Activated naive CD8-positive, alpha-beta T cell treated with anti-CD3 and anti-CD28 coated beads, Interleukin-2, amount 50 U/mL, for 24 hours (primary cell): ENCODE results near the gene TTLL11.

Source experiments
- ATAC-seq: fragments of 150-1000 bp; cut with Tn5 transposase; one replicate; pipeline ENCODE4 v1.10.0; 2021
- DNase-seq: peaks from one replicate; pipeline ENCODE4 v3.0.0; 2021
- H3K27ac Mint-ChIP-seq: one replicate; pipeline ENCODE4 v1.8.0; 2021; ENCODE audit warnings: mild to moderate bottlenecking, mixed read lengths
- H3K27me3 Mint-ChIP-seq: one replicate; pipeline ENCODE4 v1.8.0; 2021; ENCODE audit warnings: mixed read lengths
- H3K36me3 Mint-ChIP-seq: one replicate; pipeline ENCODE4 v1.8.0; 2021; ENCODE audit warnings: low read depth, mixed read lengths
- H3K4me1 Mint-ChIP-seq: one replicate; pipeline ENCODE4 v1.8.0; 2021; ENCODE audit warnings: mixed read lengths
- H3K4me3 Mint-ChIP-seq: one replicate; pipeline ENCODE4 v1.8.0; 2021; ENCODE audit warnings: mild to moderate bottlenecking, moderate library complexity, mixed read lengths
- H3K9me3 Mint-ChIP-seq: one replicate; pipeline ENCODE4 v1.8.0; 2021; ENCODE audit warnings: mixed read lengths

TTLL11 gene

GRCh38 chr9:121861501-121862180 is 231.5 kb downstream of the TTLL11 start:
- Mint-ChIP-seq H3K27me3 (no peaks in the 10 kb centered on the region), H3K9me3 (no peaks in the 10 kb centered on the region), H3K4me3 (no peak overlapping the region), H3K36me3 (no peaks in the 10 kb centered on the region), H3K4me1 (no peaks in the 10 kb centered on the region), H3K27ac (no peak overlapping the region)
- ATAC-seq (no peak), DNase-seq (no peak)

DNA sequence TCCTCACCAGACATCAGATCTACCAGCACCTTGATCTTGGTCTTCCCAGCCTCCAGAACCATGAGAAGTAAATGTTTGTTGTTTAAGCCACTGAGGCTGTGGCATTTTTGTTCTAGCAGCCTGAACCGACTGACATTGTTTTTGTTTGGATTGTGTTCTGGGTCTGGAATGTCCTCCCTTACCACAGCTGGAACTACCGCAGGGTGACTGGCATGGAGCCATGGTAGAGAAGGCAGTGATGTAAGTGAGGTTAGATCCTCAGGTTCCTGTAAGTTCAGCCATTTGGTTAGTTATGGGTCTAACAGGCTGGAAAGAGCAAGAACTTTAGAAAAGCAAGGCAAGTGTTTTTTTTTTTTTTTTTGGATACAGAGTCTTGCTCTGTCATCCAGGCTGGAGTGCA is 232.4 kb downstream of the TTLL11 start:
- Mint-ChIP-seq H3K27ac (no peak overlapping the region), H3K4me1 (no peaks in the 10 kb centered on the region), H3K36me3 (no peaks in the 10 kb centered on the region), H3K9me3 (no peaks in the 10 kb centered on the region), H3K4me3 (no peak overlapping the region), H3K27me3 (no peaks in the 10 kb centered on the region)
- ATAC-seq: no peak
- DNase-seq: no peak

DNA sequence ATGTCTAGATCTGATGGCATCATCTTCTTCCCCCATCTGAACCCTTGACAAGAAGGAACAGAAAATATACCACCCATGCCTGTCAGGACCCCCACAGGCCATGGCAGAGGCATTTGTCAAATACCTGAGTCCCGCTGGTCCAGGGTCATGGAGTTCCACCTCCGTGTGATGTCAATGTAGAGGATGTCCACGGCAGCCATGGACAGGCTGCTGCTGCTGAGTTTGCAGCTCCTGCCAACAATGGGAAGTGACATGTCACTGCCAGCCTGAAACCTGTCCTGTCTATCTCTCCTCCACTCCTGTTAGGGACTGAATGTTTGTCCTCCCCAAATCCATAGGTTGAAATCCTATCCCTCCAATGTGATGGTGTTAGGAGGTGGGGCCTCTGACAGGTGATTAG is 232.9 kb downstream of the TTLL11 start:
- no peak for ATAC-seq
- Mint-ChIP-seq H3K36me3 (no peaks in the 10 kb centered on the region), H3K9me3 (no peaks in the 10 kb centered on the region), H3K4me1 (no peaks in the 10 kb centered on the region), H3K27me3 (no peaks in the 10 kb centered on the region), H3K4me3 (no peak overlapping the region), H3K27ac (no peak overlapping the region)
- DNase-seq: no peak

- DNase-seq: no peak
- Mint-ChIP-seq H3K36me3 (no peaks in the 10 kb centered on the region), H3K27me3 (no peaks in the 10 kb centered on the region), H3K27ac (no peak overlapping the region), H3K4me3 (no peak overlapping the region), H3K9me3 (no peaks in the 10 kb centered on the region), H3K4me1 (no peaks in the 10 kb centered on the region)
- no peak for ATAC-seq
Measured at GRCh38 chr9:121859646-121860045, 233.5 kb downstream of the TTLL11 start.

DNA sequence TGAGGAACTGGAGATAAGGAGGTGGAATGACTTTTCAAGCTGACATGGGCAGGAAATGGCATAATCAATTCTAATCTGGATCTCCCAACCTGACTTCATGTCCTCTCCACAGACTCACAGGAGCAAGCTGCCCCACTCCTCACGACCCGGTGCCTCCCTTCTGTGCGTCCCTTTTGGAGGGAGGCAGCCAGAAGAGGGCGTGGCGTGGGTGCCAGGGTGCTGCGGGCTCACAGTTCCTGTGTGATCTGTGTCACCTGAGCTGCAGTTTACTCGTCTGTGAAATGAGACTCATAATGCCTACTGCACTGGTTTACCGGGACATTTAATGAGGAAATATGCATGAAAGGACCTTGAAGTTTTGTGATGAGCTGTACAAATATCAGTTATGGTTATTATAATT is 234.3 kb downstream of the TTLL11 start:
- Mint-ChIP-seq H3K27me3 (no peaks in the 10 kb centered on the region), H3K4me3 (no peak overlapping the region), H3K4me1 (no peaks in the 10 kb centered on the region), H3K27ac (no peak overlapping the region), H3K9me3 (no peaks in the 10 kb centered on the region), H3K36me3 (no peaks in the 10 kb centered on the region)
- ATAC-seq (no peak), DNase-seq (no peak)

DNA sequence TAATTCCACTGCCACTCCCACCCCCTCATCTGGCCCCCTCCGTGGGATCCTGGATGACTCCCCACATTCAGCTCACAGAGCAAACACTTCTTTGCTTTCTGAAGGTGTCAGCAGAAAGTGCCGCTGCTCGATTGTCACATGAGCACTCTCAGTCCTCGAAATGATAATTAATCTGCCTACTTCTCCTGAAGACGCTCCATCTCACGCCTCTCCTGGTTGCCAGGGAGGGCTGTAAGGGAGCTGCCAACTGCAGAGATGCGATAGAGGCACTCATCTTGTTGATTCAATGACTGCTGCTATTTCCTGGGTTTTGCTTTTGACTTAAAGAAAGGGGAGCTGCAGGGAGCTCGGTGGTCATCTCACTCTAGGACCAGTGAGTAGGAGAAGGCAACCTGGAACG is 235.2 kb downstream of the TTLL11 start:
- Mint-ChIP-seq H3K9me3 (no peaks in the 10 kb centered on the region), H3K4me1 (no peaks in the 10 kb centered on the region)
- no peak for ATAC-seq

DNA sequence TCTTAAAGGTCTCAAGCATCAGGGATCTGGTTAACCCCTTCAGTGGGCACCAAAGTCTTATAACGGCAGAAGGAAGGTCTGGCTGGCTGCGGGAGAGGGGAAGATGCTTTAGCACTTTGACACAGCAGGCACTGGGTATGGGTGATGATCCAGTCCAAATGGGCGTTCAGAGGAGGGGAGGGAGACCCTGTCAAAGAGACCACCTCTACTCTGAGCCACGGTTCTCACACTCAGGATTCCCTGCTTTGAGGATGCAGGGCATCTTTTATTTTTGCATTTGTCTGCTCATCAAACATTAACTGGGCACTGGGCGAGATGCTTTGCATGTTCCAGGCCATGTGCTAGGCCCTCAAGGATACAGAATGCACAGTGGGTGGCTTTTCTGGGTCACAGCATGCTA is 237.6 kb downstream of the TTLL11 start:
- no peak overlapping the region for H3K4me3 Mint-ChIP-seq
- DNase-seq (no peak), ATAC-seq (no peak)
- H3K9me3 Mint-ChIP-seq: no peaks in the 10 kb centered on the region
- no peaks in the 10 kb centered on the region for H3K4me1 Mint-ChIP-seq
- no peaks in the 10 kb centered on the region for H3K27me3 Mint-ChIP-seq
- no peak overlapping the region for H3K27ac Mint-ChIP-seq
- H3K36me3 Mint-ChIP-seq: no peaks in the 10 kb centered on the region

More for the DNA sequence above, 235.2 kb downstream of the TTLL11 start:
- Mint-ChIP-seq H3K36me3 (no peaks in the 10 kb centered on the region), H3K4me3 (no peak overlapping the region), H3K27me3 (no peaks in the 10 kb centered on the region), H3K27ac (no peak overlapping the region)
- DNase-seq: no peak

- Mint-ChIP-seq H3K27ac (no peak overlapping the region), H3K36me3 (no peaks in the 10 kb centered on the region), H3K9me3 (peaks cover 9% of the 10 kb centered on the region), H3K4me3 (no peak overlapping the region), H3K4me1 (no peaks in the 10 kb centered on the region), H3K27me3 (no peaks in the 10 kb centered on the region)
- DNase-seq (no peak), ATAC-seq (no peak)
Measured at GRCh38 chr9:121853617-121854395, 239.3 kb downstream of the TTLL11 start.

DNA sequence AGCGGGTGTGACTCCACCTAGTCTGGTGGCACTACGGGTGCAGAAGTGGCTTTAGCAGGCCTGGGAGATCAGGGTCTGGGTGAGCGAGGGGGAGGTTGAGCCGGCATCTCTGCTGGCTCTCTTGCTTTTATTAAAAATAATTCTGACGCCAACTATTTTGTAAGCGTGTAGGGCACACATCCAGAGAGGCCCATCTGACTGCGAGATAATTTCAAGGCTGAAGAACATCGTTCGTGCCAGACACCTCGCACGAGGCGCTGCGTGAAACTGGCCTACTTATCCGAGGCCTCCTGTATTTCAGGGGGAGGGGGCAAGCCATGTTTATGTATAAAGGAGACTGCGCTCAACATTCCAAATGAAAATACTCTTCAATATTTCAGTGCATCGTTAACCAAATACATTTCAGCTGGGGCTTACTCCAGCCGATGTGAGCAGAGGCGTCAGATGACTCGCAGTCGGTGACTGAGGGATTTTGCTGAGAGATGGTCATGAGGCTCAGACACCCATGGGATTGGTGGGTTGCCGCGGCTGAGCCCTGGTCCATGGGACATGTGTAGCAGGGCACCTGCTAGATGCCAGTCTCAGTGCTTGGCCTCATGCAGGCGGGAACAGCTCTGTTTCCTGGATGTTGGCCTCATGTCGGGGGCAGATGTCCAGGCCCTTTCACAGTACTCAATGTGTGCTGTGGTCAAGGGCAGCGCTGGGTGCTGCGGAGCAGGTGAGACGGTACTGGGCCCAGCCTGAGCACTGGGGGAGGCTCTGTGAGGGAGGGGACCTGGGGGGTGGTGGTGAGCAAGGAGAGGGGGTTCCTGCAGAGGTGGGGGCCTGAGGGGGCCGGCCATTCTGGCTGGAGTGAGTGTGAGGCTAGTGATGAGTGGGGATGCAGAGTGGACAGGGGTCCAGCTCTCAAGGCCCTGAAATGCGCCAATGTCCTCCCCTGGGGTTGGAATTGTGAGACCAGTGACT is 240.2 kb downstream of the TTLL11 start:
- no peaks in the 10 kb centered on the region for H3K4me1 Mint-ChIP-seq
- DNase-seq: no peak
- H3K4me3 Mint-ChIP-seq: no peak overlapping the region
- H3K36me3 Mint-ChIP-seq: no peaks in the 10 kb centered on the region
- peaks cover 12% of the 10 kb centered on the region for H3K9me3 Mint-ChIP-seq
- H3K27ac Mint-ChIP-seq: no peak overlapping the region
- ATAC-seq: peak; percentile 24
- H3K27me3 Mint-ChIP-seq: no peaks in the 10 kb centered on the region

- Mint-ChIP-seq H3K4me3 (no peak overlapping the region), H3K27ac (no peak overlapping the region), H3K36me3 (no peaks in the 10 kb centered on the region), H3K4me1 (no peaks in the 10 kb centered on the region), H3K27me3 (no peaks in the 10 kb centered on the region), H3K9me3 (peaks cover 12% of the 10 kb centered on the region)
- DNase-seq (no peak), ATAC-seq (no peak)
Measured at GRCh38 chr9:121852241-121852640, 240.9 kb downstream of the TTLL11 start.

DNA sequence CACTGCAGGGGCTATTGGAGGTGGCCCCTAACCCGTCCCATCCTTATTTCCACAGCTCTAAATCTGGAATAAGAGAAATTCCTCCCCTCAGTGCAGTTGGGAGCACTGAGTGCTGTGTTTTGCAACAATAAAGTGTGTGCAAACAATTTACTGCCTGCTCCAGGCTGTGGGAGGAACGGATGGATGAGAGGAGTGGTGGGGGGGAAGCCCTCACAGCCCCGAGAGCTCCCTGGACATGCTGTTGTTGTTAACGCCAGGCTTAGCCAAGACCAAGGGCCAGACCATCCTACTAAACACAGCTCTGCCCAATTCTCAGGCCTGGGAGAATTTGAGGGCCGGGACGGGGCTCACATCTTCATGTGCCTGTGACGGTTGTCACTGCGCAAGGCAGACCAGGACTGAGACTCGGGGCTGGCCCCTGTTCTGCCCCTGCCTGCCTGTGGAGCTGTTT is 241.4 kb downstream of the TTLL11 start:
- H3K36me3 Mint-ChIP-seq: no peaks in the 10 kb centered on the region
- DNase-seq: no peak
- no peaks in the 10 kb centered on the region for H3K27me3 Mint-ChIP-seq
- H3K4me1 Mint-ChIP-seq: no peaks in the 10 kb centered on the region
- H3K4me3 Mint-ChIP-seq: no peak overlapping the region
- no peak for ATAC-seq
- peaks cover 12% of the 10 kb centered on the region for H3K9me3 Mint-ChIP-seq
- H3K27ac Mint-ChIP-seq: no peak overlapping the region

DNA sequence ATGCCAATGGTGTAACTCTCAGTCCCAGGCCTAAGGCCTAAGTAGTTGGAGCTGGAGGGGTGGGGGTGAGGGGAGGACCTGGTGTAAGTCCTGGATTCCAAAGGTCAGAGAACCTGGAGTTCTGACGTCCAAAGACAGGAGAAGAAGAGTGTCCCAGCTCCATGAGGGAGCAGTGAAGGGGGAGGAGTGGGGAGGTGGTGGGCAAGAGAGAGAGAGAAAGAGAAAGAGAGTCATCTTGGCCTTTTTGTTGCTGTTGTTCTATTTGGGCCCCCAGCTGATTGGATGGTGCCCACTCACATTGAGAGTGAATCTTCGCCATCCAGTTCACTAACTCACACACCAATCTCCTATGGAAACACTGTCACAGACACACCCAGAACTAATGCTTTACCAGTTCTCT is 242.7 kb downstream of the TTLL11 start:
- Mint-ChIP-seq H3K4me3 (no peak overlapping the region), H3K27ac (no peak overlapping the region), H3K4me1 (no peaks in the 10 kb centered on the region), H3K27me3 (no peaks in the 10 kb centered on the region), H3K36me3 (no peaks in the 10 kb centered on the region), H3K9me3 (peaks cover 12% of the 10 kb centered on the region)
- DNase-seq (no peak), ATAC-seq (no peak)

- DNase-seq (no peak), ATAC-seq (no peak)
- H3K4me1 Mint-ChIP-seq: no peaks in the 10 kb centered on the region
- H3K27ac Mint-ChIP-seq: no peak overlapping the region
- H3K4me3 Mint-ChIP-seq: no peak overlapping the region
- H3K36me3 Mint-ChIP-seq: no peaks in the 10 kb centered on the region
- peaks cover 15% of the 10 kb centered on the region for H3K9me3 Mint-ChIP-seq
- peaks cover 3% of the 10 kb centered on the region for H3K27me3 Mint-ChIP-seq
Measured at GRCh38 chr9:121849554-121849953, 243.6 kb downstream of the TTLL11 start.

- ATAC-seq (no peak), DNase-seq (no peak)
- Mint-ChIP-seq H3K27ac (no peak overlapping the region), H3K27me3 (peaks cover 3% of the 10 kb centered on the region), H3K9me3 (peaks cover 21% of the 10 kb centered on the region), H3K36me3 (no peaks in the 10 kb centered on the region), H3K4me3 (no peak overlapping the region), H3K4me1 (peaks cover 20% of the 10 kb centered on the region)
Measured at GRCh38 chr9:121844562-121844961, 248.5 kb downstream of the TTLL11 start.
